GM19035 (cell line): ENCODE data around the gene STK32C.
"Not testable (repeated sequence)": the region's sequence is repeated elsewhere in the genome, so short reads cannot be mapped to it uniquely, and the experiment has no call there.

ENCODE experiments used
- ATAC-seq: cut with Tn5 transposase; IDR thresholded peaks from one replicate; pipeline ENCODE4 v1.9.1; 2021; ENCODE audit not compliant: unreplicated experiment

The STK32C gene

DNA sequence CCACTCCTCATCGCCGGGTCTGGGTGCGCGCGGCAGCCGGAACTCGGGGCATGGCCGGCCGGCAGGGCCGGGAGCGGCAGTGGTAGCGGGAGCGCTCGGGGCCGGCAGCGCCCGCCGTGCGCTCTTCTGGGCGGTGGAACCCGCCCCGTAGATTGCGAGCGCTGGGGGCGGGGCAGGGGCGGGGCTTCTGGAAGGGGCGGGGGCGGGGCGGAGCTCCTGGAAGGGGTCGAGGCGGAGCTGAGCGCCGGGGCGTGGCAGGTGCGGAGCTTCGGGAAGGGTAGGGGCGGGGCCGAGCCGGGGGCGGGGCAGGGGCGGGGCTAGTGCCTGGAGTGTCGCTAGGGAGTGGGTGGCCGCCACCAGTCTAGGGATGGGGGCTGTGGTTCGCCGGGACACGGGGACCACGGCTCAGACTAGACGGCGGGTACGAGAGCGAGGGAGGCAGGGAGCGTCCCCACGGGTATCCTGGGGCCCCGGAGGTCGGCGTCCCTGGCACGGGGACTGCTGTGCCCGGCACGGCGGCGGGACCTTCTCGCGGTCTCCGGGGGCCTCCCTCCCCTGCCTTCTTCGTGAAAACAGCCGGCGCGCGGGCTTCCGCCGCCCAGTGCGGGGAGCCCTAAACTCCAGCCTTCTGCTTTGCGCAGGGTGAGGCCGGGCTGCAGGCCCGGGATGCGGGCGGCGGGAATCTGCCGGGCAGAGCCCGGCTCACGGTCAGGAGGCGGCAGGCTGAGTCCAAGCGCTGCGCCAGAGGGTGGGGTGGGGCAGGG, at the start of gene STK32C:
Gene STK32C, minus strand, starts transcription at position 128 of the 764 bp plus-strand sequence. Its CDS starts 117 bp downstream, at position 11.
- peak; percentile 76 for ATAC-seq

DNA sequence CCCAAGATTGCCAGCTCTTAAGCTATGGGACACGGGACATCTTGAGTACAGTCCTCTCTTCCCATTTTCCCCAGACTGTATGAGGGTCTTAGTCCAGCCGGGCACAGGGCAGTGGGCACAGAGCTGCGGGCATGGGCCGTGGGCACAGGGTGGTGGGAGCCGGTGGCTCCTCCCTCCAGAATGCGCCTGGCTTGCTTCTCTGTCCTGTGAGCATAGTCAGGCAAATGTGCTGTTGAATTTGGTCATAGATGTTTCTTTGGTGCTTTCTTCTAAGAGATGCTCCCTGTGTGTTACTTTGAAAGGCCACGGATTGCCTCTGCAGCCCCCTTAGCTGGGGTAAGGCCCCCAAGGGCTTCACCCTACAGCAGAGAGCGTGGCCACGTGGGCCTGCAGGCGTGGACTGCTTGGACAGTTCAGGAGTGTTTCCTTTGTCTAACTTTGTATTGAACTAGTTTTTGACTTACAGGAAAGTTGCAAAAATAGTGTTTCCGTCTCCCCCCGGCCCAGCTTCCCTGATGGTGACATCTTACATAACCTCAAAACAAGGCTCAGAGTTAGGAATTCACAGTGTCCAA, 49.0 kb upstream of the STK32C start:
- no peak for ATAC-seq

DNA sequence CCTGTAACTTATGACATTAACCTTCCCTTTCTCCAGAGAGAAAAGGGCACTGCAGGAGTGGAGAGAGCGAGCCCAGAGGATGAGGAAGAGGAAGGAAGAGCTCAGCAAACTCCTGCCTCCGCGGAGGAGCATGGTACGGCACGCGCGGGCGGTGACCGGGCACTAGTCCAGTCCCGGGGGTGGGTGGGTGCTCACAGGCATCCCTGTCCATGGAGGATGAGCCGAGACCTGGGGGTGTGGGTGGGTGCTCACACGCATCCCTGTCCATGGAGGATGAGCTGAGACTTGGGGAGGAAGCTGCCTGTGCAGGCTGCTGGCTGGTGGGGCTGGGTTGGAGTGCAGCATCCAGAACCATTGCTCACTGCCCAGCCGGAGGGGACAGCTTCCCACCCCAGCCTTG, 48.0 kb upstream of the STK32C start:
- no peak for ATAC-seq

DNA sequence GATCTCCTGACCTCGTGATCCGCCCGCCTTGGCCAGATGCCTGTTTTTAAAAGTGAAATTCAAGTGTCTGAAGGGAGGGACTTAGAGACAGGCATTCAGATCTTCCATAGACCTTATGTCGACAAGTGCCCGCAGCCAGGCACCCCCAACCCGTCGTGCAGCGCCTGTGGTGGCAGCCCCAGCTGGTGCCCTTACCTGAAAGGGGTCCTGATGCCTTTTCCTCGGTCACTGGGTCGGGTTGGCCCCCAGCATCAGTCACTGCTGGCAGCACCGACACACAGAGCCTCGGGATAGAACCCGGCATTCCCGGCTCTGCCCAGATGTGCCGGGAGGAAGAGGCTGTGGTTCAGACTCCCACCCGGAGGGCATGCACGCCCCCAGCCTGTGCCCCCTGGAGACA, 47.5 kb upstream of the STK32C start:
- ATAC-seq = no peak

DNA sequence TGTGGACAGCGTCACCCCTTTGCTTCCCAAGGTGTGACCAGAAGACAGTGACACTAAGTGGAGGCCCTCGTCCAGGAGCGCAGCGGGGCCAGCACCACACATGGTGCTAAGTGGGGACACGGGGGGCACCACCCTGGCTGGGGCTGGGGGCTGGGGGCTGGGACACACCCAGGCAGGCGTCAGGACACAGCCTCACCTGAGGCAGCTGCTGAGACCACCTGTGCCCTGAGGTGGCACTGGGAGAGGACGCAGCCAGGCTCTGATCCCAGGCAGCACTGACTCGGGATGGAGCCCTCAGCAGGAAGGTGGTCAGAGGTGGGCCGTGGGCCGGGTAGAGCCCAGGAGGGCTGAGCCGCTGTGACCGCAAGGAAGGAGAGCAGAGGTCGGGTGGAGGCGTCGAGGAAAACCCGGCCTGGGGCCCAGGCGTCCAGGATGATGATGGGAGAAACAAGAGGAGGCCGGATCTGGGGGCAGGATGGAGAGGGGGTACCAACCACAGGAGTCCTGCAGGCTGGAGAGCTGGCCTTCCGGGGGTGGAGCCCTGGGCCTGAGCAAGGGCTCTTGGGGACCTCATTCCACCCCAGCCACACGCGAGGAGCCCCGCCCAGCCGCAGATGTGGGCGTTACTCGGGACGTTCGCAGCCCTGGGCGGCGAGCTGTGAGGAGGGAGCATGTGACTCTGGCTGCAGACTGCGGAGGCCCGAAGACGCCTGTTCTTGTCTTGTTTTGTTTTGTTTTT, 46.8 kb upstream of the STK32C start:
- ATAC-seq = no peak

DNA sequence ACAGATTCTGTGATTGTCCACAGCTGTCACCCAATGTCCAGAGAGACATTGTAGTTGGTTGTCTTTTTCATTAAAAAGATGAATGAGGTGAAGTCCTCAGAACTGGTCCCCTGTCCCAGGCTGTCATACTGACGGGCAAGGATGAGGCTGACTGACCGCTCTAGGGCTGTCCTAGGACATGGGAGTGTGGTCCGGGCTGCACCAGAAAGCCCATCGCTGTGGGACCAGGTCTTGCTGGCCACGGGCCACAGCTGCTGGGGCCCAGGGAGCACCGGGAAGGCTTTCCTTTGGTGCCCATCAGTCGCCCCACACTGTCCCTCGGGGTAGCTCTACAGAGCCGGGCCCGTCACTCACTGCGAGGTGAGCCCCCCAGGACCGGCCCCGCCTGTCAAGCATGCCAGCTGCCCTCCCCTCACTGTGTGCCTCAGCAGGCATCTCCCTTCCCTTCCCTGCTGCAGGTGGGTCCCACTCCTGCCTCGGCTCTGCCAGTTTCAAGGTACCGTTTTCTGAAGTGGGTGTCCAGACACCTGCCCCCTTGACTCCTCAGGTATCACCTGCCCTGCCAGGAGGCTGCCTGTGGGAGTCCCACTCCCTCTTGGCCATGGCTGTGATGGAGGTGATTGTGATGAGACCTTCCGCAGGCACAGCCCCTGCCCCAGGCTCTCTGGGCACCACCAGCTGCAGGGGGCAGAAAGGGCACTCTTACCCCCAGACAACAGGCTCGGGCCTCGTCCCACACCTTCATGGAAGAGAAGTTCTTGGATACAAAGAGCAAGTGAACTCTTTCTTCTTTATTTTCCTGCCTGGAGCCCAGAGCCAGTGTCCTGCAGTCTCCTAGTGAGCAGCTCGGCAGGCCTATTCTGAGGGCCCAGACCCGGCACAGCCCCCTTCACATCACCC, 46.0 kb upstream of the STK32C start:
- ATAC-seq = no peak

DNA sequence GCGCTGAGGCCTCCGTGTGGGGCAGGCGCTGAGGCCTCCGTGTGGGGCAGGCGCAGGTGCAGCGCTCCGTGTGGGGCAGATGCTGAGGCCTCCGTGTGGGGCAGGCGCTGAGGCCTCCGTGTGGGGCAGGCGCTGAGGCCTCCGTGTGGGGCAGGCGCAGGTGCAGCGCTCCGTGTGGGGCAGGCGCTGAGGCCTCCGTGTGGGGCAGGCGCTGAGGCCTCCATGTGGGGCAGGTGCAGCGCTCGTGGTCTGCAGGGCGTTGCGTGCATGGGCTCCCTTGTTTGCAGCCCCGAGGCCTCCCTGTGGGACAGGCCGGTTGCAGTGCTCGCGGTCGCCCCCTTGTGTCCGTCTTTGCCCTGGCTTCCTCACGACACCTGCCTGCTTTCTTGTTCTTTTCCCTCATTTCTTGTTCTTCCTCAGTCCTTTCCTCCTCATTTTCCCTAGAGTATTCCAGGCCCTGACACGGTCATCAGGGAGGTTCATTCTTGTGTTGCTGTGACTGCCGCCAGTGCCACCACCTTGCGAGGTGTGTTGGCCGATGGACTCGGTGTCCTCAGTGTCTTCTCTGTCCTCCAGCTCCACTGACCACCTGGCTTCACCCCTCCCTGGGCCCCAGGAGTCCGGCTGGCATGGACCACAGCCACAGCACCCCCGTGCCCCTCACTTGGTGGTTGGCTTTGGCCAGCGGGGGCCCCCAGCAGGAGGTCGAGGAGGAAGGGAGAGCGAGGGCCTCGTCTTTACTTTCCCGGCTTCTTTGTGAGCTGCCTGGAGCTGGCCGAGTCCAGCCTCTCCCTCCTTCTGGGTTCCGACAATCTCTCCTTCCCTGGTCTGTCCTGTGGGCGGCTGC, 44.9 kb upstream of the STK32C start:
- ATAC-seq = not testable (repeated sequence)

DNA sequence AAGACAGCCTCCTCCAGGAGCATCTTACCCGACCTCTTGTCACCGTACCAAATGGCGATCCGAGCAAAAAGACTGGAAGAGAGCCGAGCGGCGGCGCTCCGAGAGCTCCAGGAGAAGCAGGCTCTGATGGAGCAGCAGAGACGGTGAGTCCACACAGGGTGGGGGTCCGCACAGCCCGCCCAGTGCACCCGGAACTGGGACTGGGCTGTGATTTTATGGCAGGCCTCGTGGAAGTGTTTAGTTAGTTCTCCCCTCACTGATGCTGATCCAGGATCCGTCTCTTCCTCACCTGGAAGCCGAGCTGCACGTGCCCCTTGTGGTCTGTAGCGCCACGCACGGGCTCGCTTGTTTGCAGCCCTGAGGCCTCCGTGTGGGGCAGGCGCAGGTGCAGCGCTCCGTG, 43.9 kb upstream of the STK32C start:
- no peak for ATAC-seq

DNA sequence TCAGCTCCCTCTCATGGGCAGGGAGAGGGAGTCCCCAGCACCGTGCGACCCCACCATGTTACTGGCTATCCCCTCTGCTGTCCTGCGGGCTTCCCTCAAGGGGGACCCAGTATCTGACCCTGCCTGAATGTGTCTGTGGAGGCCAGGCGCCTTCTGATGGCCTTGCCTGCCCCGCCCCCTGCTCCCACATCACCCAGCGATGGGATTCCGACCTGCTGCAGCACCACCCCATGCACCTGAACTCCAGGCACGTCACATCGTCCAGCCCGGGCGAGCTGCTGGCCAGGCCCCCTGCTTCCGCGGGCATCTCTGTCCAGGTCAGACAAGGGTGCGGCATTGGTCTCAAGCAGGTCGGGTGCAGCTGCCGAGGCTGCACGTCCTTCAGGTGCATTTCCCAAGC, 43.2 kb upstream of the STK32C start:
- ATAC-seq = no peak

DNA sequence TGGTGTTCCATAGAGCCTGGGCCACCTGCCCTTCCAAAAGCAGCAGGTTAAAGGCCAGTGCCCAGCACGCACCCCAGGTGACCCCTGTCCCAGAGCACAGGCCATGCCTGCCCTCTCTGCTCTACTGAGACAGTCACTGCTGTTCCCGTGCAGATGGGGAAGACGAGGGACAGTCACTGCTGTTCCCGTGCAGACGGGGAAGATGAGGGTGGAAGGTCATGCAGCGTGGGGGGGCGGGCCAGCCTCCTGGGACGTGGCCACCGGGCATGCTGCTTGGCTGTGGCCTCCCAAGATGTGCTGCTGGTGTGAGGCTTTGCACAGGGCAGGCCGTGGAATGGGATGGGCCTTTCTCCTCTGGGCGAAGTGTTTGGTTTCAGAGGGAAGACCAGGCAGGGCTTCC, 42.6 kb upstream of the STK32C start:
- no peak for ATAC-seq

DNA sequence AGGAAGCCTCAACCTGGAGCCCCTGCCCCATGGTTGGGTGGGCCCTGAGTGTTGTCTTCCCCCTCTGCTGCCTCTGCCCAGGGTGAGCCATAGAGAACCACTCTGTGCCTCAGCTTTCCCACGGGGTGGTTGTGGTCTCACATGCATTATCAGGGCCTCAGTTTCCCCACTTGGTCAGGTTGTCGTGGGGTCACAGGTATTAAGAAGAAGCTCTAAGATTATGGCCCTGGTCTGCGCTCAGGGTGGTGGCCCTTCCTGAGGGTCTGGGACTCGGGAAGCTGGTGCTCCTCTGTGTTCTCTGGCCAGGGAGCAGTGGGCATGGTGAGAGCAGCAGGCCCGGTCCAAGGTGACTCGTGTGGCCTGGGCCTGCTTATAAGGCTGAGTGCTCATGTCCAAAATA, 42.0 kb upstream of the STK32C start:
- ATAC-seq = no peak

DNA sequence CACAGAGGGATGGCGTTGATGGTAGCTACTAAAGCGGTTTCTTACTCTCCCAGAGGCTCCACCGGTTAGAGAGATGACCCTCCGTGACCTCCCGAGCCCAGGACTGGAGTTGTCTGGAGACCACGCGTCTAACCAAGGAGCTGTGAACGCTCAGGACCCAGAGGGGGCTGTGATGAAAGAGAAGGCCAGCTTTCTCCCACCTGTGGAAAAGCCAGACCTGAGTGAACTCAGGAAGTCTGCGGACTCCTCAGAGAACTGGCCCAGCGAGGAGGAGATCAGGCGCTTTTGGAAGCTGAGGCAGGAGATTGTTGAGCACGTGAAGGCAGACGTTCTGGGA, 40.1 kb upstream of the STK32C start:
- no peak for ATAC-seq

DNA sequence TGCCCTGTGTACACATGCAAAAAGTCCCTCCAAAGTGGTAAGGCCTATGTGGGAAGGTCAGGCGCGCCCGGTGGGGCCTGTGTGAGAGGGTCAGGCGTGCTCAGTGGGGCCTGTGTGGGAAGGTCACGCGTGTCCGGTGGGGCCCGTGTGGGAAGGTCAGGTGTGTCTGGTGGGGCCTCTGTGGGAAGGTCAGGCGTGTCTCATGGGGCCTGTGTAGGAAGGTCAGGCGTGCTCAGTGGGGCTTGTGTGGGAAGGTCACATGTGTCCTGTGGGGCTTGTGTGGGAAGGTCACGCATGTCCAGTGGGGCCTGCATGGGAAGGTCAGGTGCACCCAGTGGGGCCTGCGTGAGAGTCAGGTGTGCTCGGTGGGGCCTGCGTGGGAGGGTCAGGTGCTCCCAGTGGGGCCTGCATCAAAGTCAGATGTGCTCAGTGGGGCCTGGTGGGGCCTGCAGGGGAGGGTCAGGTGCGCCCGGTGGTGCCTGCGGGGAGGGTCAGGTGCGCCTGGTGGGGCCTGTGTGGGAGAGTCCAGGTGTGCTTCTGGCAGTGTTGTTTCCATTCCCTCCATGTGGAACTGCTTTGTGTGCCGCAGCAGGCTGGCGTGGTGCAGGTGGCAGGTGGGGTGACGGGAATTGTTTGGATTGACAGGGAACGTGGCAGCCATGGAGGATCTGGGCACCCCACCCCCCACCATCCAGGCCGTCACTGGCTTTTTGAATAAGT, 39.6 kb upstream of the STK32C start:
- ATAC-seq = no peak

DNA sequence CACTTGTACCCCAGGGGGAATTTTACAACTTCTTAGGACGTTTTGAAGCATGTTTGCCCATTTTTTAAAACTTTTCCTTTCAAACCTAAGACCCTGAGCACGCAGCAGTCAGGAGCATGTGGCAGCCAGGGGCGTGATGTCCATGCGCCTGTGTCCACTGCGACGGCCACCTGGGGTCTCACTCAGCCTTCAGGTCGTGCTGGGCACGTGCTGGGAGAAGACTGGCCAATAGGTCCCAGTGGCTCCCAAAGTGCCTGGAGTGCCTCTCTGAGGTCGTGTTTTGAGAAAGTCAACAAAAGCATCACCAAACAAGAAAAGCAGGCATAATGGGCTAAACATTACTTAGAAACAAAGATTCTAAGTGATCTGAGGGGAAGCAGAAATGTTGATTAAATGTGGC, 39.1 kb upstream of the STK32C start:
- ATAC-seq = no peak

DNA sequence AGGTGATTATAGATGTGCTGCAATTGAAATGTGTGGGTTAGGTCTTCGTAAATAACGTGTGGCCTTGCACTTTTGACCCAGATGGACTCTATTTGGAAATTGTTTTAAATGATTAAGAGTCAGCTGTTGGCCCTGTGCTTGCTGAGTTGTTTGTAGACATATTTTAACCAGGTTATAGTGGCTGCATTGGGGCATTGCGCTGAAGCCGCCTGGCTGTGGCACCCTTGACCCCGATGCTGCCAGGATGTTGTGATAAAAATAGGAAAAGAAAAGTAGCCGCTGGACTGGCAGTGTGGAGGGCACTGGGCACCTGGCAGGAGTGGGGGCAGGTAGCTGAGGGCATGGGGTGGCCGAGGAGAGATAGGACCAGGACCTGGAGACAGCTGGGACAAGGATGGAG, 37.6 kb upstream of the STK32C start:
- no peak for ATAC-seq

DNA sequence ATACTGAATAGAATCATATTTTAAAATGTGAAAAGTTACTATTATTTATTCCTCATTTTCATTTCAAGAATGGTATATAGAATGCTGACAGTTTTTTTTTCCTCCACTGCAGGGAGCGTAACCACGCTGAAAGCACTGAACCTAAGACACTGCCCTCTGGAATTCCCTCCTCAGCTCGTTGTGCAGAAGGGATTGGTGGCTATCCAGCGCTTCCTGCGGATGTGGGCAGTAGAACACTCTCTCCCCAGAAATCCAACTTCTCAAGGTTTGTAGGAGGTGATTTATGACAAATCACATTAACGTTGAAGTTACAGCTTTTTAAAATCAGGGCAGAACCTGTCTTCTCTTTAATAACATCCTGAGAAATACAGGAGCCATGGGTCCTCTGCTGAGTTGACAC, 36.6 kb upstream of the STK32C start:
- ATAC-seq = no peak

DNA sequence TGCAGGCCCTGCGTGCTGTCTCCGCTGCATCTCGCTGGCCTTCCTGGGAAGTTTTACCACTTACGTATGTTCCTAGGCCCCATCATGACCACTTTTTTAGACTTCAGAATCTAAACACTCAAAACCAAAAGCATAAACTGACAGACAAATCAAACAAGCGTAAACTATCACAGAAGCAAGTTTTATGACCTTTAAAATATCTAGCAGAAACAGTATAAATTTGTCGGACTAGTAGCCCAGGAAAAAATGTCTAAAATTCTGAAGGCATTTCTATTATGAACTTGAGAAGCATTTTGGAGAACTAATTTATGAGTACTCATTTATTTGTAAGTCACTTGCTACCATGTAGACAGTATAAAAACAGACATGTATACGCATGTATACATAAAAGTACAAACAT, 34.8 kb upstream of the STK32C start:
- no peak for ATAC-seq

DNA sequence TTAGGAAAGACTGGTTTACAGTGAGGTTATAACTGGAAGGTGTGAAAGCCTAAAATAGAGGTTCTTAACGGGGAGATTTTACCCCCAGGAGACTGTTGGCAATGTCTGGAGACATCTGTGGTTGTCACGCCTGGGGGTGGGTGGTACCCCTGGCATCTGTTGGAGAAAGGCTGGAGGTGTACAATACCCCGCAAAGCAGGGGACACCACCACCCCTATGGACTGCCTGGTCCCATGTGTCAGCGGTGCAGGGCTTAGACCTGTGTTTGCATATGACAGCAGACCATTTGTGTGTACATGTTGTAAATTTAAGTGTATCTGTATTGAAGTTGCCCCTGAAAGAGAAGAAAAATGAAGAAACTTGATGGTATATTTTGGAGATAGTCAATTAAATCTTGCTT, 34.0 kb upstream of the STK32C start:
- ATAC-seq = no peak

DNA sequence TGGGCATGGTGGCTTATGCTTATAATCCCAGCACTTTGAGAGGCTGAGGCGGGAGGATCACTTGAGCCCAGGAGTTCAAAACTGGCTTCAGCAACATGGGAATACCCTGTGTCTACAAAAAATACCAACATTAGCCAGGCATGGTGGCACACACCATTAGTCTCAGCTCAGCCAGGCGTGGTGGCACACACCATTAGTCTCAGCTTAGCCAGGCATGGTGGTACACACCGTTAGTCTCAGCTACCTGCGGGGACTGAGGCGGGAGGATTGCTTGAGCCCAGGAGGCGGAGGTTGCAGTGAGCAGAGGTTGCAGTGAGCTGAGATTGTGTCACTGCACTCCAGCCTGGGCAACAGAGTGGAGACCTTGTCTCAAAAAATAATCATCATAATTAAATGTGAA, 33.3 kb upstream of the STK32C start:
- ATAC-seq = no peak

DNA sequence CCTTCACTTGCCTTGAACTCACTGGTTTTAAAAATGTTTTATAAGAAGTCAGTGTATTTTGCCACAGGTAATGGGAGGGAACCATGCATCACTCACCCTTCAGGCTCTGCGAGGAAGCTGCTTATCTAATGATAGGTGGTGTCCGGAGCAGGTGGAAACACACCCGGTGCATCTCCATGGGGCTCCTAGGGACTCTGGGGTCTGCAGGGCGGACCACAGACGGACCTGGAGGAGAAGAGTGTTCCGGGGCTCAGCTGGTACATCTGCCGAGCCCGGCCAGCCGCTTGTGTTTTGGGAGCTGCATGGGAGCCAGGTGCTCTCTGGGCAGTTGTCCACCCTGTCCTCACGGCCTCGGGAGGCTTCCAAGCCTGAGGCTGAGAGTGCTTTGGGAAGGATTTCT, 31.5 kb upstream of the STK32C start:
- ATAC-seq = no peak
